Esophagus squamous epithelium (tissue), 4 donors: ENCODE data around the gene CSRP2.

Experiments
- CTCF ChIP-seq, 6 experiments: fragments of 450-650 bp in 4 of 6; fragments of 200-600 bp in 2 of 6; sonication (generic) in 2 of 6; IDR thresholded peaks; one replicate each; pipeline ENCODE4 v1.5.1; 2016 to 2019; ENCODE audit warnings: antibody characterized with exemption in 6 of 6, mild to moderate bottlenecking in 4 of 6, moderate library complexity in 4 of 6
- POLR2A ChIP-seq, 4 donors: fragments of 450-650 bp; IDR thresholded peaks; one replicate each; pipeline ENCODE4 v1.6.1; 2017; ENCODE audit warnings: antibody characterized with exemption in 4 of 4, mild to moderate bottlenecking in 4 of 4, moderate library complexity in 3 of 4

- no peak for TF ChIP-seq CTCF (IDR thresholded peaks at IDR 0.05)
- no peak for TF ChIP-seq POLR2A (IDR thresholded peaks at IDR 0.05)
Observed at GRCh38 chr12:76899522-76899921, 20.7 kb upstream of the CSRP2 start.
